ENCODE measurements around the gene PTPRT. TPM values are rescaled to one million over a fixed set of nuclear protein-coding genes. Genes with fewer than 3 reads are reported as not detected.

The PTPRT gene
- total and polyA plus RNA-seq, 2 donors (not counting 1 experiment from before 2014, with no cell fraction given): not detected

- Histone ChIP-seq H3K9me3 (ENCODE audit: control insufficient read depth, insufficient read depth, low read depth, low read length) (no peaks in the 10 kb centered on the region), H3K27me3 (ENCODE audit: control insufficient read depth, insufficient read depth, low read length) (no peaks in the 10 kb centered on the region), H4K20me1 (ENCODE audit: control insufficient read depth, extremely low read depth, insufficient read depth, low read length) (no peaks in the 10 kb centered on the region), H3K9ac (ENCODE audit: insufficient read depth, low read length) (no peak overlapping the region), H3K36me3 (ENCODE audit: control insufficient read depth, insufficient read depth, low read length) (no peaks in the 10 kb centered on the region), H3K79me2 (ENCODE audit: control insufficient read depth, insufficient read depth, low read length) (no peaks in the 10 kb centered on the region), H2AFZ (ENCODE audit: low read length) (no peak overlapping the region), H3K4me3 (replicated peaks in 1 of 4; ENCODE audit: control extremely low read depth in 1 of 4, insufficient read depth in 1 of 4, low read depth in 3 of 4, low read length in 4 of 4) (no peak overlapping the region), H3K27ac (ENCODE audit: insufficient read depth, low read length) (no peak overlapping the region), H3K4me2 (ENCODE audit: extremely low read depth, insufficient read depth, low read length) (no peak overlapping the region), H3K4me1 (ENCODE audit: control insufficient read depth, extremely low read depth, insufficient read depth, low read length) (no peaks in the 10 kb centered on the region)
- DNase-seq (ENCODE audit: low read depth in 2 of 2): no peak
- TF ChIP-seq CTCF (conservative IDR thresholded peaks at IDR 0.05 in 1 of 2, IDR thresholded peaks at IDR 0.05 in 1 of 2; ENCODE audit: low read depth in 1 of 2, low read length in 2 of 2) (no peak), EZH2 (IDR thresholded peaks at IDR 0.05; ENCODE audit: low read length, missing control alignments) (no peak)
Measured at GRCh38 chr20:42507874-42508273, 681.8 kb downstream of the PTPRT start.

DNA sequence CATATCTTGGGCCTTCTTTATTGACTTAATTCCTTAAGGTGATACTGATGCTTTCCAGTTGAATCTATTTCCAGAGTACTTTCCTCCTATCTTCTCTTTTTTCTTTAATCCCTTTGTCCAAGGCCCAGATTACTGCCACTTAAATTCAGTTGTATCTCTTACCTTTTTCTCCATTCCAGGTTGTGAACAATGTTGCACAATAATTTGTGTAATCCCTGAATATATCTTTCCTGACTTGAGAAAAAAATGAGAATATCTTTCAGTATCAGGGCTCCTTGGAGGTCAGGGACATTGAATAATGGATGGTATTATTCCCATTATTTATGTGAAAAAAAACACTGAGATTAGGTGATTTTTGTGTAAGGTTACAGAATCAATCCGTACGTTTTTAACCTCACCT, 683.3 kb downstream of the PTPRT start:
- TF ChIP-seq EZH2 (IDR thresholded peaks at IDR 0.05; ENCODE audit: low read length, missing control alignments) (no peak), CTCF (conservative IDR thresholded peaks at IDR 0.05 in 1 of 2, IDR thresholded peaks at IDR 0.05 in 1 of 2; ENCODE audit: low read depth in 1 of 2, low read length in 2 of 2) (no peak)
- Histone ChIP-seq H2AFZ (ENCODE audit: low read length) (no peak overlapping the region), H3K36me3 (ENCODE audit: control insufficient read depth, insufficient read depth, low read length) (no peaks in the 10 kb centered on the region), H3K79me2 (ENCODE audit: control insufficient read depth, insufficient read depth, low read length) (no peaks in the 10 kb centered on the region), H3K27ac (ENCODE audit: insufficient read depth, low read length) (no peak overlapping the region), H3K4me2 (ENCODE audit: extremely low read depth, insufficient read depth, low read length) (no peak overlapping the region), H3K9me3 (ENCODE audit: control insufficient read depth, insufficient read depth, low read depth, low read length) (no peaks in the 10 kb centered on the region), H3K27me3 (ENCODE audit: control insufficient read depth, insufficient read depth, low read length) (no peaks in the 10 kb centered on the region), H3K4me1 (ENCODE audit: control insufficient read depth, extremely low read depth, insufficient read depth, low read length) (no peaks in the 10 kb centered on the region), H3K4me3 (replicated peaks in 1 of 4; ENCODE audit: control extremely low read depth in 1 of 4, insufficient read depth in 1 of 4, low read depth in 3 of 4, low read length in 4 of 4) (no peak overlapping the region), H3K9ac (ENCODE audit: insufficient read depth, low read length) (no peak overlapping the region), H4K20me1 (ENCODE audit: control insufficient read depth, extremely low read depth, insufficient read depth, low read length) (no peaks in the 10 kb centered on the region)
- no peak for DNase-seq (ENCODE audit: low read depth in 2 of 2)

DNA sequence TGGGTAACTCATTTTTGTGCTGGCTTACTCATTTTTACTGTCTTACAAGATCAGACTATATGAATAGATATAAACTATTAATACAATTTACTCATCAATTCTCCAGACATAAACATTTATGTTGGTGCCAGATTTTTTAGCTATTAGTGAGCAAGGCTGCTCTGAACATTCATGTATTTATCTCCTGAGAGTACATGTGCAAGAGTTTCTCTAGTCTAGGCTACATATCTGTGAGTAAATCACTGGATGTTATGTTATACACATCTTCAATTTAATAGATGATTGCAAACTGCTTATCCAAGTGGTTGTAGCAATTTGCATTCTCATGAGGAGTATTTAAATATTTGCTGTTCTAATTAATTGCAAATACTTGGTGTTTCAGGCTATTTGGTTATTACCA, 687.1 kb downstream of the PTPRT start:
- no peak for DNase-seq (ENCODE audit: low read depth in 2 of 2)
- no peaks in the 10 kb centered on the region for H3K27me3 ChIP-seq (ENCODE audit: control insufficient read depth, insufficient read depth, low read length)
- TF ChIP-seq CTCF (conservative IDR thresholded peaks at IDR 0.05 in 1 of 2, IDR thresholded peaks at IDR 0.05 in 1 of 2; ENCODE audit: low read depth in 1 of 2, low read length in 2 of 2): no peak
- no peak for TF ChIP-seq EZH2 (IDR thresholded peaks at IDR 0.05; ENCODE audit: low read length, missing control alignments)
- H3K36me3 ChIP-seq (ENCODE audit: control insufficient read depth, insufficient read depth, low read length): no peaks in the 10 kb centered on the region
- H3K4me1 ChIP-seq (ENCODE audit: control insufficient read depth, extremely low read depth, insufficient read depth, low read length): no peaks in the 10 kb centered on the region
- no peak overlapping the region for H3K27ac ChIP-seq (ENCODE audit: insufficient read depth, low read length)
- H2AFZ ChIP-seq (ENCODE audit: low read length): no peak overlapping the region
- H3K9me3 ChIP-seq (ENCODE audit: control insufficient read depth, insufficient read depth, low read depth, low read length): no peaks in the 10 kb centered on the region
- H4K20me1 ChIP-seq (ENCODE audit: control insufficient read depth, extremely low read depth, insufficient read depth, low read length): no peaks in the 10 kb centered on the region
- H3K9ac ChIP-seq (ENCODE audit: insufficient read depth, low read length): no peak overlapping the region
- no peaks in the 10 kb centered on the region for H3K79me2 ChIP-seq (ENCODE audit: control insufficient read depth, insufficient read depth, low read length)
- no peak overlapping the region for H3K4me3 ChIP-seq (replicated peaks in 1 of 4; ENCODE audit: control extremely low read depth in 1 of 4, insufficient read depth in 1 of 4, low read depth in 3 of 4, low read length in 4 of 4)
- H3K4me2 ChIP-seq (ENCODE audit: extremely low read depth, insufficient read depth, low read length): no peak overlapping the region
